Measurements from ENCODE around the gene FGF4. TPM values are rescaled to one million over a fixed set of nuclear protein-coding genes. Genes with fewer than 3 reads are reported as not detected.

FGF4 gene
- total RNA-seq, 1 donor from 2014 or later, result not detected

- no peak for DNase-seq (ENCODE audit: low read depth)
- H3K9ac ChIP-seq (ENCODE audit: low read length), result no peak overlapping the region
- no peak overlapping the region for H3K4me2 ChIP-seq (ENCODE audit: low read length)
- Mint-ChIP-seq H3K9me3 (ENCODE audit: unreplicated experiment) (no peaks in the 10 kb centered on the region), H3K4me3 (ENCODE audit: unreplicated experiment) (no peak overlapping the region), H3K4me1 (ENCODE audit: low read depth, unreplicated experiment) (no peaks in the 10 kb centered on the region), H3K36me3 (ENCODE audit: low read depth, unreplicated experiment) (no peaks in the 10 kb centered on the region), H3K27ac (ENCODE audit: unreplicated experiment) (no peak overlapping the region), H3K27me3 (ENCODE audit: low read depth, unreplicated experiment) (peaks cover 43% of the 10 kb centered on the region)
- H3K27me3 ChIP-seq (ENCODE audit: insufficient read depth, low read length), result peaks cover 40% of the 10 kb centered on the region
- no peak overlapping the region for H3K4me3 ChIP-seq (ENCODE audit: insufficient read depth, low read depth, low read length)
- TF ChIP-seq CTCF (IDR thresholded peaks at IDR 0.05; ENCODE audit: insufficient read depth, low read depth, low read length) (no peak), EZH2 (IDR thresholded peaks at IDR 0.05; ENCODE audit: insufficient read depth, low read length) (no peak)
- H4K20me1 ChIP-seq (ENCODE audit: insufficient read depth, low read length), result no peaks in the 10 kb centered on the region
- no peaks in the 10 kb centered on the region for H3K79me2 ChIP-seq (ENCODE audit: insufficient read depth, low read length)
- no peak for FAIRE-seq
- H3K36me3 ChIP-seq (ENCODE audit: insufficient read depth, low read length), result no peaks in the 10 kb centered on the region
- H3K9me3 ChIP-seq (ENCODE audit: insufficient read depth, low read depth, low read length), result no peaks in the 10 kb centered on the region
- H3K4me1 ChIP-seq (ENCODE audit: insufficient read depth, low read length), result peaks cover 4% of the 10 kb centered on the region
- no peak overlapping the region for H2AFZ ChIP-seq (ENCODE audit: low read depth, low read length)
- no peak overlapping the region for H3K27ac ChIP-seq (ENCODE audit: low read depth, low read length)
Measured at GRCh38 chr11:69814902-69815301, 39.8 kb upstream of the FGF4 start.

DNA sequence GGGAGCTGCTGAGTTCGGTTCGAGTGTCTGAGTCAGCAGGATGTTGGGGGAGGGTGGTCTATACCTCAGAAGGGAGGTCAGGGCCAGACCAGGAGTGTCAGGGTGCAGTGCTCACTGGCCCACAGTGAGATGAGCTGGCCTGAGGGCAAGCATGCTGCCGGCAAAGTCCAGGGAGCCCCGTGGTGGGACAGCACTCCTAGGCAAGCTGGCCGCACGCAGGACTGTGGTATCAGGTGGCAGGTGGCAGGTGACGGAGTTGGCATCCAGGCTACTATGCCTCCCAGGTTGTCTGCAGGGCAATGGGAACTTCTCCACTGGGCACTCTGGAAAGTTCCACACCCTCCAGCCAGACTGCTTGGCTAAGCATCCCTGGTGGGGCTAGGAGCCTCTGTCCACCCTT lies 39.3 kb upstream of the FGF4 start:
- FAIRE-seq, result no peak
- H3K27me3 Mint-ChIP-seq (ENCODE audit: low read depth, unreplicated experiment), result peaks cover 42% of the 10 kb centered on the region
- no peak overlapping the region for H3K27ac Mint-ChIP-seq (ENCODE audit: unreplicated experiment)

More for the DNA sequence above, 39.3 kb upstream of the FGF4 start:
- DNase-seq (ENCODE audit: low read depth), result no peak
- Mint-ChIP-seq H3K36me3 (ENCODE audit: low read depth, unreplicated experiment) (no peaks in the 10 kb centered on the region), H3K9me3 (ENCODE audit: unreplicated experiment) (no peaks in the 10 kb centered on the region), H3K4me3 (ENCODE audit: unreplicated experiment) (no peak overlapping the region), H3K4me1 (ENCODE audit: low read depth, unreplicated experiment) (no peaks in the 10 kb centered on the region)
- H3K4me1 ChIP-seq (ENCODE audit: insufficient read depth, low read length), result peaks cover 4% of the 10 kb centered on the region
- no peaks in the 10 kb centered on the region for H3K36me3 ChIP-seq (ENCODE audit: insufficient read depth, low read length)
- no peaks in the 10 kb centered on the region for H3K79me2 ChIP-seq (ENCODE audit: insufficient read depth, low read length)
- no peaks in the 10 kb centered on the region for H3K9me3 ChIP-seq (ENCODE audit: insufficient read depth, low read depth, low read length)
- H3K4me2 ChIP-seq (ENCODE audit: low read length), result no peak overlapping the region
- TF ChIP-seq CTCF (IDR thresholded peaks at IDR 0.05; ENCODE audit: insufficient read depth, low read depth, low read length) (no peak), EZH2 (IDR thresholded peaks at IDR 0.05; ENCODE audit: insufficient read depth, low read length) (no peak)
- H4K20me1 ChIP-seq (ENCODE audit: insufficient read depth, low read length), result no peaks in the 10 kb centered on the region
- no peak overlapping the region for H3K4me3 ChIP-seq (ENCODE audit: insufficient read depth, low read depth, low read length)
- H3K27ac ChIP-seq (ENCODE audit: low read depth, low read length), result no peak overlapping the region
- H3K9ac ChIP-seq (ENCODE audit: low read length), result no peak overlapping the region
- H3K27me3 ChIP-seq (ENCODE audit: insufficient read depth, low read length), result peaks cover 38% of the 10 kb centered on the region
- H2AFZ ChIP-seq (ENCODE audit: low read depth, low read length), result no peak overlapping the region

Measured in astrocyte (in vitro differentiated cells and primary cell).